H1 (cell line): Measurements from ENCODE around the gene CDC45. TPM values are rescaled to one million over a fixed set of nuclear protein-coding genes. Genes with fewer than 3 reads are reported as not detected.

Source experiments
- CTCF ChIA-PET: fragments of 300-600 bp; sonication (Branson Sonifier 250); formaldehyde crosslinking; loops from one replicate; lab custom pipeline; 2021; ENCODE audit not compliant: partially characterized antibody; lab: Charles Lee
- POLR2A ChIA-PET: fragments of 300-600 bp; sonication (Branson Sonifier 250); formaldehyde crosslinking; loops from one replicate; lab custom pipeline; 2021; ENCODE audit warnings: inconsistent platforms; ENCODE audit not compliant: partially characterized antibody; lab: Charles Lee
- DNase-seq, 2 experiments: peaks; one replicate each; pipeline versions ENCODE4 v3.0.0 to v3.0.0-alpha.2; 2010 to 2022; ENCODE audit warnings: low spot score in 2 of 2, low read depth in 1 of 2, mixed read lengths in 1 of 2
- FAIRE-seq: peaks from 2 replicates; lab custom pipeline; 2011; peaks lifted over from hg19 to GRCh38; lab: Jason Lieb, UNC
- H2AFZ ChIP-seq: 2 replicates; pipeline ENCODE4 v1.8.1; 2012; ENCODE audit warnings: low read length, inconsistent platforms
- H2AK5ac ChIP-seq: 2 replicates; pipeline ENCODE4 v1.6.1; 2013; ENCODE audit warnings: low read depth, low read length
- H2BK120ac ChIP-seq: replicated peaks from 2 replicates; pipeline ENCODE3; 2013; ENCODE audit warnings: low read depth, low read length, inconsistent platforms
- H2BK12ac ChIP-seq: 2 replicates; pipeline ENCODE4 v1.6.1; 2013; ENCODE audit warnings: low read depth, low read length
- H2BK15ac ChIP-seq: 2 replicates; pipeline ENCODE4 v1.6.1; 2013; ENCODE audit warnings: low read length
- H2BK20ac ChIP-seq: 2 replicates; pipeline ENCODE4 v1.6.1; 2013; ENCODE audit warnings: low read length
- H2BK5ac ChIP-seq: 2 replicates; pipeline ENCODE4 v1.6.1; 2013; ENCODE audit warnings: low read depth, low read length
- H3K14ac ChIP-seq: 2 replicates; pipeline ENCODE4 v1.6.1; 2013; ENCODE audit warnings: inconsistent platforms; ENCODE audit not compliant: insufficient read length
- H3K18ac ChIP-seq: 2 replicates; pipeline ENCODE4 v1.6.1; 2013; ENCODE audit warnings: low read length; ENCODE audit errors: extremely low read depth
- H3K23ac ChIP-seq: 2 replicates; pipeline ENCODE4 v1.6.1; 2013; ENCODE audit warnings: inconsistent platforms; ENCODE audit not compliant: insufficient read length
- H3K23me2 ChIP-seq: 2 replicates; pipeline ENCODE4 v1.6.1; 2013; ENCODE audit warnings: low read depth, low read length
- H3K27ac ChIP-seq: 2 replicates; pipeline ENCODE4 v1.6.1; 2011; ENCODE audit warnings: low read depth, low read length, inconsistent platforms
- H3K27me3 ChIP-seq, 4 experiments: replicated peaks in 1 of 4; 1 replicate in 1 of 4; 2 replicates in 3 of 4; pipeline versions ENCODE4 v1.6.1 to v1.8.1; 2011 to 2013; ENCODE audit warnings: low read length in 3 of 4, mild to moderate bottlenecking in 3 of 4, inconsistent platforms in 2 of 4, mixed read lengths in 2 of 4, moderate library complexity in 1 of 4; ENCODE audit not compliant: control insufficient read depth in 3 of 4, insufficient read depth in 3 of 4; ENCODE audit errors: extremely low read depth in 1 of 4
- H3K36me3 ChIP-seq, 4 experiments: 2 replicates each; pipeline versions ENCODE4 v1.6.1 to v1.8.1; 2011 to 2013; ENCODE audit warnings: mild to moderate bottlenecking in 4 of 4, low read length in 3 of 4, moderate library complexity in 2 of 4, control low read depth in 1 of 4, inconsistent platforms in 1 of 4; ENCODE audit not compliant: insufficient read depth in 4 of 4, control insufficient read depth in 2 of 4
- H3K4ac ChIP-seq: replicated peaks from 2 replicates; pipeline ENCODE3; 2013; ENCODE audit warnings: low read length, low read depth, mixed read lengths, inconsistent platforms; ENCODE audit not compliant: insufficient read length
- H3K4me1 ChIP-seq, 4 experiments: replicated peaks in 1 of 4; 1 replicate in 1 of 4; 2 replicates in 3 of 4; pipeline versions ENCODE4 v1.6.1 to v1.8.1; 2011 to 2013; ENCODE audit warnings: low read length in 3 of 4, inconsistent platforms in 2 of 4, mixed read lengths in 1 of 4; ENCODE audit not compliant: insufficient read depth in 4 of 4, control insufficient read depth in 3 of 4
- H3K4me2 ChIP-seq, 2 experiments: 2 replicates each; pipeline versions ENCODE4 v1.6.1 to v1.8.1; 2011 to 2013; ENCODE audit warnings: low read depth in 2 of 2, low read length in 2 of 2, control low read depth in 1 of 2, inconsistent platforms in 1 of 2, mild to moderate bottlenecking in 1 of 2; ENCODE audit not compliant: insufficient read depth in 1 of 2
- H3K4me3 ChIP-seq, 4 experiments: fragments of 200-600, 300-600 bp in 1 of 4; sonication (generic), shearing (Covaris generic), sonication (Bioruptor Twin) in 1 of 4; 2 replicates each; pipeline versions ENCODE4 v1.5.1 to v1.8.1; 2011 to 2016; ENCODE audit warnings: low read length in 4 of 4, low read depth in 3 of 4, control low read depth in 2 of 4, inconsistent platforms in 2 of 4, mild to moderate bottlenecking in 2 of 4, mixed read lengths in 1 of 4, moderate library complexity in 1 of 4; ENCODE audit not compliant: insufficient read depth in 2 of 4; ENCODE audit errors: extremely low read depth in 1 of 4
- H3K56ac ChIP-seq: replicated peaks from 2 replicates; pipeline ENCODE3; 2013; ENCODE audit warnings: low read depth, mild to moderate bottlenecking, mixed read lengths, low read length, inconsistent platforms; ENCODE audit not compliant: insufficient read length
- H3K79me1 ChIP-seq: 2 replicates; pipeline ENCODE4 v1.6.1; 2013; ENCODE audit warnings: low read depth, low read length, control low read depth
- H3K79me2 ChIP-seq, 2 experiments: 2 replicates each; pipeline versions ENCODE4 v1.6.1 to v1.8.1; 2012 to 2013; ENCODE audit warnings: low read length in 2 of 2, mild to moderate bottlenecking in 2 of 2, inconsistent platforms in 1 of 2; ENCODE audit not compliant: insufficient read depth in 2 of 2, control insufficient read depth in 1 of 2
- H3K9ac ChIP-seq, 4 experiments: replicated peaks in 1 of 4; 1 replicate in 1 of 4; 2 replicates in 3 of 4; pipeline versions ENCODE4 v1.6.1 to v1.8.1; 2011 to 2013; ENCODE audit warnings: low read depth in 3 of 4, low read length in 3 of 4, control low read depth in 2 of 4, mild to moderate bottlenecking in 2 of 4, moderate library complexity in 2 of 4, inconsistent platforms in 1 of 4; ENCODE audit errors: extremely low read depth in 1 of 4
- H3K9me3 ChIP-seq, 2 experiments: 2 replicates each; pipeline versions ENCODE4 v1.6.1 to v1.8.1; 2012 to 2013; ENCODE audit warnings: mild to moderate bottlenecking in 2 of 2, moderate library complexity in 2 of 2, control low read depth in 1 of 2, inconsistent platforms in 1 of 2, low read depth in 1 of 2, low read length in 1 of 2, mixed read lengths in 1 of 2; ENCODE audit not compliant: insufficient read depth in 2 of 2
- H4K20me1 ChIP-seq, 2 experiments: replicated peaks in 1 of 2; 2 replicates each; pipeline versions ENCODE3 to v1.8.1; 2011 to 2013; ENCODE audit warnings: inconsistent platforms in 2 of 2, low read length in 2 of 2, mild to moderate bottlenecking in 1 of 2; ENCODE audit not compliant: insufficient read depth in 2 of 2, control insufficient read depth in 1 of 2
- H4K5ac ChIP-seq: 2 replicates; pipeline ENCODE4 v1.6.1; 2013; ENCODE audit warnings: low read length, low read depth, mixed read lengths, inconsistent platforms; ENCODE audit not compliant: insufficient read length
- H4K8ac ChIP-seq: 2 replicates; pipeline ENCODE4 v1.8.0; 2013; ENCODE audit warnings: mild to moderate bottlenecking, moderate library complexity, low read length, inconsistent platforms; ENCODE audit not compliant: insufficient read depth; ENCODE audit errors: extremely low read depth
- H4K91ac ChIP-seq: replicated peaks from 2 replicates; pipeline ENCODE3; 2013; ENCODE audit warnings: low read length, mixed read lengths, inconsistent platforms; ENCODE audit not compliant: insufficient read length
- NRF1 ChIP-seq: IDR thresholded peaks from 2 replicates; pipeline ENCODE4 v1.6.1; 2011; ENCODE audit warnings: mild to moderate bottlenecking, low read depth, low read length, improper control_type of control experiment
- POLR2AphosphoS5 ChIP-seq: IDR thresholded peaks from 2 replicates; pipeline ENCODE4 v1.6.1; 2011; ENCODE audit warnings: low read depth, low read length
- RAD21 ChIP-seq, 2 experiments: IDR thresholded peaks in 1 of 2; conservative IDR thresholded peaks in 1 of 2; 2 replicates each; pipeline ENCODE4 v1.6.1; 2011; ENCODE audit warnings: low read depth in 2 of 2, low read length in 2 of 2, improper control_type of control experiment in 1 of 2, inconsistent platforms in 1 of 2, mild to moderate bottlenecking in 1 of 2, moderate library complexity in 1 of 2
- WGBS, 2 experiments: shearing (Covaris generic) in 1 of 2; methylation state at CpG; one replicate each; pipeline versions ENCODE4 v1.1.6 to v1.1.7; 2013 to 2015; ENCODE audit warnings: low lambda C conversion rate in 2 of 2, mixed read lengths in 2 of 2, inconsistent platforms in 1 of 2, low coverage in 1 of 2, missing lambda C conversion rate in 1 of 2; ENCODE audit not compliant: insufficient replicate concordance in 2 of 2, insufficient coverage in 1 of 2, insufficient read length in 1 of 2; ENCODE audit errors: extremely low coverage in 1 of 2, missing lambda C conversion rate in 1 of 2; 5-methylcytosine and 5-hydroxymethylcytosine counted together
- polyA plus RNA-seq, 7 experiments: library from polyadenylated mRNA; depleted of rRNA in 3 of 7; stranded (reverse) in 5 of 7; unstranded in 2 of 7; fragments of >200 nt in 5 of 7; fragments of 200-250 nt in 2 of 7; gene quantifications; 1 replicate in 5 of 7; 2 replicates in 1 of 7; 4 replicates in 1 of 7; pipeline versions ENCODE4 v1.2.1 to v1.2.3, GENCODE V29; 2011 to 2013; ENCODE audit warnings: missing spikeins in 2 of 7, mixed read lengths in 2 of 7
- total RNA-seq: library from RNA; stranded (reverse); fragmentation: NEBNext Ultra II Directional; extraction: Animal tissue kit (Norgen Biotek cat#: 25700); gene quantifications from 2 replicates; pipeline ENCODE4 v1.2.1, GENCODE V29; 2021

CDC45 gene
- total and polyA plus RNA-seq, 2 of the 8 experiments (the other 6 are each of a cell fraction or from before 2014, with no cell fraction given), result 31.9 to 37.7 TPM

DNA sequence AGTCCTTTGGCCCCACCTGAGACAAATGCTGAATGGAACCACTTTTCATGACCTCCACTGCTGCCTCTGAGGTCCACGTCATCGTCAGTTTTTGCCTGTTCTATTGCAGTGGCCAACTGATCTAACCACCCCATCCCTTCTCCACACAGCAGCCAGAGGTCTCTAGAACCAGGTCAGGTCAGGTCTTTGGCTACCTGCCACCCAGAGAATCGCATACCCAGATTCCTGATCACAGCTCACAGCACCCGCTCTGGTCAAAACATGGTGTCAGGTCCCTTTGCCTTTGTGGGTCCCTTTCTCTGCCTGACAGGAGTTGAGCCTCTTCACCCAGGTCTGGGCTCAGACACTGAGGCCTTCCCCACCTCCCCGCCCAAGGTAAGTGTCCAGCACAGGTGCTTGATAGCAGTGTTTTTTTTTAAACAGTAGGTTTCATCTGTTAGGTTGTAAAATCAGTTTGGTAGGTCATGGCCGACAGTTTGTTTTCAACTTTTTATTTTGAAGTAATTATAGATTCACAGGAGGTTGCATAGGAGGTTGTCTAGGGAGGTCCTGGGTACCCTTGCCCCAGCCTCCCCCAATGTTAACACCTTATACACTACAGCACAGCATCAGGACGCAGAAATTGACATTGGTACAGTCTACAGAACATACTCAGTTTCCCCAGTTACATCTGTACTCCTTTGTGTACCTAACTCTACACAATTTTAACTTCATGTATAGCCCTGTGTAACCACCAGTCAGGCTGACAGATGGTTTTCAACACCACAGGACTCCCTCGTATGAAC, 39.1 kb upstream of the CDC45 start:
- Histone ChIP-seq H3K27ac (no peak overlapping the region), H2AK5ac (no peak overlapping the region), H3K9me3 (no peaks in the 10 kb centered on the region), H3K18ac (no peak overlapping the region), H3K4me2 (no peak overlapping the region), H3K79me1 (peaks cover 10% of the 10 kb centered on the region), H3K79me2 (peaks cover 0 to 23% of the 10 kb centered on the region in 2 experiments; a peak in 2 of 4 replicates), H4K5ac (no peak overlapping the region), H3K23ac (no peak overlapping the region), H3K36me3 (peaks cover 5 to 8% (median 6%) of the 10 kb centered on the region in 4 experiments; a peak in 5 of 8 replicates), H2BK20ac (no peak overlapping the region), H2BK12ac (no peak overlapping the region), H3K27me3 (no peaks in the 10 kb centered on the region), H4K8ac (no peak overlapping the region), H3K56ac (no peak overlapping the region), H4K91ac (no peak overlapping the region), H3K4me3 (no peak overlapping the region), H3K14ac (no peak overlapping the region), H3K9ac (no peak overlapping the region), H3K23me2 (no peaks in the 10 kb centered on the region), H3K4ac (no peak overlapping the region), H2AFZ (no peak overlapping the region), H3K4me1 (no peaks in the 10 kb centered on the region), H4K20me1 (peaks cover 14 to 29% of the 10 kb centered on the region in 2 experiments), H2BK15ac (no peak overlapping the region), H2BK120ac (no peak overlapping the region), H2BK5ac (no peak overlapping the region)
- TF ChIP-seq POLR2AphosphoS5, result peak; percentile 55; the same call in 1 of the 2 replicates
- TF ChIP-seq NRF1, result no peak
- no peak for TF ChIP-seq RAD21 (IDR thresholded peaks at IDR 0.05 in 1 of 2, conservative IDR thresholded peaks at IDR 0.05 in 1 of 2; ENCODE audit: low read depth in 2 of 2, low read length in 2 of 2)
- ChIA-PET CTCF (no interaction called here), POLR2A (interaction anchor here (0.6 to 1.3 kb wide), 5 partner anchors 8 to 146 kb away, joined by 3 to 5 read pairs (median 3); partner anchors contain the start of genes C22orf39 and HIRA)
- DNase-seq (no peak), FAIRE-seq (no peak)
- WGBS, 2 experiments, result 91% methylated on average over 8 of the region's 8 CpGs; no CpG with 5 or more reads in 1 of the 2 experiments
